ENCODE data around the gene ZDHHC14. TPM values are rescaled to one million over a fixed set of nuclear protein-coding genes. Genes with fewer than 3 reads are reported as not detected.
A peak's percentile ranks its signal among the peaks of the same experiment; 100 is the strongest.

Gene ZDHHC14
- total RNA-seq, 2 experiments from 2014 or later = 2.4 to 2.5 TPM

DNA sequence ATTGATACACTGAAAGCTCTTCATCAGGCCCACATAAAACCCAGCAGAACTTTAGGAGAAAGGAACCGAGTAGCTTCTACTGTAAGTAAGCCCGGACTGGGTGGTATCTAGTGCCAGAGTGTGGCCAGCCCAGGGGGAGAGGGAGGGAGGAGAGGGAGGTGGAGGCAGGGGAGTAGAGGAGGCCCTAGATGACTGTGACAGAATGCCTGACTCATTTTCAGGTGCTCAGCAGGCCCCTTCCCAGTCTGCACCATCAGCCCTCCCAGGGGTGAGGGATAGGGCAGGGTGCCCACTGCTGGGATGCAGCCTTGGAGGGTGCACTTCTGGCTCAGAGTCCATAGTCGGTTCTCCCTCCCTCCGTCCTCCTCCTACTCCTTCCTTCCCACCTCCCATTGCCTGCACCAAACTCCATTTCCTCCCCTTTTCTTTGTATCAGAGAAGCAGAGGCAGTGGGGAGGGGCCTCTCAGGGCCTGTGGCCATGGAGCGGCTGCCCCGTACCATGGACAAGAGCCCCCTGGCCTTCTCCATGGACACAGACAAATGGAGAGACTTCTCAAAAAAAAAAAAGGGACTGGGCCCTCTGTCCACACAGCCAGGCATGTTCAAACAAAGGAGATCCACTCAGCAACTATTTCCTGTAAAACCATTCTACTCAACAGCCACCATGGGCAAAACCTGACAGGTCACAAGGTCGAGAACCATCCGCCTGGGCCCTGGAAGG, 257.1 kb downstream of the ZDHHC14 start:
- no peak for ATAC-seq
- Mint-ChIP-seq H3K36me3 (ENCODE audit: low read depth) (no peaks in the 10 kb centered on the region), H3K4me3 (no peak overlapping the region), H3K9me3 (ENCODE audit: low read depth) (no peaks in the 10 kb centered on the region), H3K4me1 (peaks cover 3% of the 10 kb centered on the region), H3K27ac (no peak overlapping the region), H3K27me3 (no peaks in the 10 kb centered on the region)
- POLR2A ChIA-PET = no interaction called here
- CTCF ChIA-PET = interaction anchor here (0.8 kb wide), 1 partner anchor 341 kb away, joined by 3 read pairs; no protein-coding TSS in a partner anchor
- no peak for DNase-seq
- intact Hi-C loops (cut with DNase I, micrococcal nuclease) = no loop called here

DNA sequence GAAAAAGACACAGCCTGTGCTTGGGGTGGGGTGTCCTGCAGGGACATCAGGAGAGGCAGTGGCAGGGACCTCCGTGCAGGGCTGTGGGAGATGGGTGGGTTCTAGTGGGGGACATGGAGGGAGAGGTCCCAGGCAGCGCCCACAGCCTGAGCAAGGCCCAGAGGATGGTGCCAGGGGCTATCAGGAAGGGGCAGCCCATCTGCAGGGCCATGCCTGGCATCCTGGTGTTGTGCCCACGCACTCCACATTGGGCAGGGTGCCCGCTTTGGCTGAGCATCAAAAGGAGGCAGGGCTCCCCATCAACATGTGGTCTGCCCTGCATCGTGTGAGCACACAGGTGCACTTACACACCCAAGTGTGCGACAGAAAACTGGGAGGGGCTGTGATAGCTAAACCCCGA, 257.8 kb downstream of the ZDHHC14 start:
- Mint-ChIP-seq H3K27ac (no peak overlapping the region), H3K4me1 (peaks cover 3% of the 10 kb centered on the region), H3K9me3 (ENCODE audit: low read depth) (no peaks in the 10 kb centered on the region), H3K4me3 (no peak overlapping the region), H3K36me3 (ENCODE audit: low read depth) (no peaks in the 10 kb centered on the region), H3K27me3 (no peaks in the 10 kb centered on the region)
- ChIA-PET POLR2A (no interaction called here), CTCF (no interaction called here)
- DNase-seq (no peak), ATAC-seq (no peak)
- intact Hi-C loops (cut with DNase I, micrococcal nuclease) = no loop called here

DNA sequence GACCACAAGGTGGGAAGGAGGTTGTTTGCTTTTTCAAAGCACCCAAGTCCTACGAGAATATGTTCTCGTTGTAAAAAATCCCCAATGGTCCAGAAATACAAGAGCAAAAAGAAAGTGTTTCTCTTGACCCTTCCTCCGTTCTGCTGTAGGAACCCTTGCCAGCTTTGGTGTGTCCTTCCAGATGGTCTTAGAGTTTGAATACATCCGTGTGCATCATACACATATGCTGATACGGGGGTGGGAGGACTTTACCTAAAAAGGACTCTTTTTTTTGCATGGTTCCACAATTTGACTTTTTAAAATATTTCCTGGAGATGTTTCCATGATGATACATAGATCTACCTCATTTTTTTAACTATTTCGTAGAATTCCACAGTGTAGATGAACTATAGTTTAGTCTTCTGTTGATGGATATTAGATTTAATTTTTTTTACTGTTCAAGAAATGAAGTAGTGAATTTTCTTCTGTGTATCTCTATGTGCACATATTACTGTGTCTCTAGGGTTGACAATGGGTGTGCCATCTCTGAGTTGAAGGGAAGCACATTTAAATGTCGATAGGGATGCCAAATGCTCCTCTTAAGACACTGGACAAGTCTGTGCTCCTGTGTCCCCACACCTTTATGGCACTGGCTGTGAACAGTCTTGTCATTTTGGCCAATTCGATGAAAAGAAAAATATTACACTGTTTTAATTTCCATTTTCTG, 259.9 kb downstream of the ZDHHC14 start:
- peaks cover 3% of the 10 kb centered on the region for H3K4me1 Mint-ChIP-seq
- DNase-seq = no peak
- no peaks in the 10 kb centered on the region for H3K27me3 Mint-ChIP-seq
- no peaks in the 10 kb centered on the region for H3K36me3 Mint-ChIP-seq (ENCODE audit: low read depth)
- CTCF ChIA-PET = interaction anchor here (0.6 to 1.4 kb wide), 2 partner anchors 182 to 329 kb away, joined by 3 to 4 read pairs; no protein-coding TSS in a partner anchor
- no peaks in the 10 kb centered on the region for H3K9me3 Mint-ChIP-seq (ENCODE audit: low read depth)
- intact Hi-C loops (cut with DNase I, micrococcal nuclease) = no loop called here
- no peak for ATAC-seq
- POLR2A ChIA-PET = no interaction called here
- H3K27ac Mint-ChIP-seq = no peak overlapping the region
- no peak overlapping the region for H3K4me3 Mint-ChIP-seq

DNA sequence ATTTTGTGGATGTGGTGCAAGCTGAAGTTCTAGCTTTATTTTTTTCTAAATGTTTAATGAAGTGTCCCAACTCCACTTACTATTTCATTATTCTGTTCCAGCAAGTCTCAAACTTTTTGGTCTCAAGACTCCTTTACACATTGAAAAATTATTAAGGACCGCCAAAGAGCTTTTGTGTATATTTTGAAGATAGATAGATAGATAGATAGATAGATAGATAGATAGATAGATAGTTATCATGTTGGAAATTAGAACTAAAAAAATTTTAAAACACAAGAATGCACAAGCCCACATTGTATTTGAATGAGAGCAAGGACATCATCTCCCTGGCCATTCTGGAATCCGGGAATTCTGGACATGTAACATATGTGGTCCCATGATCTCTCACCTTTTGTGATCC, 260.8 kb downstream of the ZDHHC14 start:
- no peaks in the 10 kb centered on the region for H3K27me3 Mint-ChIP-seq
- peaks cover 4% of the 10 kb centered on the region for H3K4me1 Mint-ChIP-seq
- H3K36me3 Mint-ChIP-seq (ENCODE audit: low read depth) = no peaks in the 10 kb centered on the region
- ChIA-PET POLR2A (no interaction called here), CTCF (interaction anchor here (0.6 to 1.7 kb wide), 4 partner anchors 26 to 328 kb away, joined by 3 to 4 read pairs (median 4); no protein-coding TSS in a partner anchor)
- DNase-seq (no peak), ATAC-seq (no peak)
- intact Hi-C loops (cut with DNase I, micrococcal nuclease) = no loop called here
- H3K4me3 Mint-ChIP-seq = no peak overlapping the region
- no peaks in the 10 kb centered on the region for H3K9me3 Mint-ChIP-seq (ENCODE audit: low read depth)
- H3K27ac Mint-ChIP-seq = no peak overlapping the region

DNA sequence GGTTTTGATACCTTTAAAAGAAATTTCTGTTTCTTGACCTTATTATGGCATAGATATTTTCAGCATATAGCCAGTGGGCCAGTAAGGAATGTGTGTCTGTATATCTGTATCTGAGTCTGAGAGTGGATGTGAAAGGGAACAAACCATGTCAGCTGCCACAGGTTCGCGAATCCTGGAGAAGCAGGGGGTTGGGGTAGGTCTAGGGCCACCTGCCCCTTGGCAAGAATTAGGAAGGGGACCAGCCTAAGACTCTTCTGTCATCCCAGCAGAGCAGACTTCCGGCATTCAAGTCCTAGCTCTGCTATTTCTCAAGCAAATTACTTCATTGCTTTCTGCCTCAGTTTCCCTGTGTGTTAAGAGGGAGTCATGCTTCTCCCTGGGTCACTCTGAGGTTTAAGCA, 261.7 kb downstream of the ZDHHC14 start:
- Mint-ChIP-seq H3K4me1 (peaks cover 10% of the 10 kb centered on the region), H3K4me3 (no peak overlapping the region), H3K36me3 (ENCODE audit: low read depth) (no peaks in the 10 kb centered on the region), H3K27me3 (no peaks in the 10 kb centered on the region), H3K9me3 (ENCODE audit: low read depth) (no peaks in the 10 kb centered on the region), H3K27ac (no peak overlapping the region)
- no peak for ATAC-seq
- intact Hi-C loops (cut with DNase I, micrococcal nuclease) = no loop called here
- ChIA-PET POLR2A (no interaction called here), CTCF (interaction anchor here (0.8 to 1.7 kb wide), 4 partner anchors 25 to 327 kb away, joined by 3 to 4 read pairs (median 4); no protein-coding TSS in a partner anchor)
- DNase-seq = no peak

DNA sequence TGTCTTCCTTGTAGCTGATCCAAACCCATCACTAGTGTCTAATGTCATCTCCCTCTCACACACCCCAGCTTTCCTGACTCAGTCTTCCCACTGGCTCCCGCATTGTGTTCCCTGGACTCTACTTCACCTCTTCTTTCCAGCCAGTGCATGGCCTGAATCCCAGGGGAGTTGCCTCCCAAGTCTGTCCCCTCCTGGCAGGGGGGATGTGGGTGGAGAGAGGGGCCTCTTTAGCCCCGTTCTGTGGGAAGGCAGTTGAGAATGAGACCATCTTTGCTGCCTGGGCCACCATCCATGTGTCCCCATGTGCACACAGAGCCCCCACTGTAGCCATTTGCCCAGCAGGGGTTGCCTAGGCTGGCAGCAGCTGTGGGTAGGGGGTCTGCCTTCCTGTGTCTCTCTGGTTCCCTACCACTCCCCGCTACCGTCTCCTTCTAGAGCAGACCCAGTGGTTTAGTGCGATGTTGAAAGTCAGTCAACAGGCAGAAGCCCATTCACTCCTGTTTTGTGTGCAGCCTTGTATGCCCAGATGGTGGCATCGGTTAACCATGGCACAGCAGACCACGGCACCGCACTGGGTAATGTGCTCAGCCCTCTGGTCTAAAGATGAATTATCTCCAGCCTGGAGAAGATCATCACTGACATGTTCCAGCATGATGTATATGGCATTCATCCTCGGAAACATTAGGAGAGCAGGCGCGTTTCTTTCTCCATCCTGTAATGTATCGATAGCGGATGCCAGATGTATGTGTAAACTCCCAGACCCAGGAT, 263.2 kb downstream of the ZDHHC14 start:
- Mint-ChIP-seq H3K4me3 (no peak overlapping the region), H3K9me3 (ENCODE audit: low read depth) (no peaks in the 10 kb centered on the region), H3K36me3 (ENCODE audit: low read depth) (no peaks in the 10 kb centered on the region), H3K4me1 (peaks cover 14% of the 10 kb centered on the region), H3K27ac (no peak overlapping the region), H3K27me3 (no peaks in the 10 kb centered on the region)
- peak; percentile 82 for ATAC-seq
- ChIA-PET POLR2A (no interaction called here), CTCF (interaction anchor here (0.9 kb wide), 1 partner anchor 329 kb away, joined by 3 read pairs; no protein-coding TSS in a partner anchor)
- intact Hi-C loops (cut with DNase I, micrococcal nuclease) = loop anchor here in 1 of 2 experiments (1.0 to 2.0 kb wide), 2 partner anchors 229 to 429 kb away; no protein-coding TSS in a partner anchor
- peak; percentile 64 for DNase-seq

DNA sequence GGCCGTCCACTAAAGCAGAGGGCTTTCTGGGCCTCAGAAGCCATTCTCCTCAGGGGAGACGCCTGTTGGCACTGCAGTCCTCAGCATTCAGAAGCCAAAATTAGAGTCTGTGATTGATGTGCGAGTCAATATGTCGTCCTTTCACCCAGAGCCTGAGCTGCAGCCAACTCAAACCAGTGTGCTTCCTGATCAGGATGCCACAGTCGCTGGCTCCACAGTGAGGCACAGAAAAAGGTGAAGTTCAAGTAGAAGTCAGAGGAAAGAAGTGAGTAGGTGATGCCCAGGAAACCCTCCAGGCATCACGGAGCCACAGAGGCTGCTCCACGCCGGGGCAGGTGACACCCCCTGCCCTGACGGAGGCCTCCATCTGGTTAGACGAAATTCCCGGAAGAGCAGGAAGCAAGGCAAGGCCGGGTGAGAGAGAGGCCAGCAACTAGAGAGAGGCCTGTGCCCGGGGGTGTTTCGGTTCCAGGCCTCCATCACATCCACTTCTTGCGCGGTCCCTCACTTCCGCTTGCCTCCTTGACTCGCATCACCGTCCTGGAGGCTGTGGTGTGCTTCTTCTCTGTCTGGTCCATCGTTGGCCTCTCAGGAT, 264.3 kb downstream of the ZDHHC14 start:
- ATAC-seq = no peak
- no peaks in the 10 kb centered on the region for H3K27me3 Mint-ChIP-seq
- POLR2A ChIA-PET = no interaction called here
- CTCF ChIA-PET = interaction anchor here (0.8 to 0.9 kb wide), 2 partner anchors 10 to 330 kb away, joined by 3 to 4 read pairs; no protein-coding TSS in a partner anchor
- no peaks in the 10 kb centered on the region for H3K9me3 Mint-ChIP-seq (ENCODE audit: low read depth)
- H3K4me3 Mint-ChIP-seq = no peak overlapping the region
- intact Hi-C loops (cut with DNase I, micrococcal nuclease) = loop anchor here in 1 of 2 experiments (2.0 kb wide), 1 partner anchor 428 kb away; no protein-coding TSS in a partner anchor
- no peaks in the 10 kb centered on the region for H3K36me3 Mint-ChIP-seq (ENCODE audit: low read depth)
- H3K27ac Mint-ChIP-seq = peak overlapping the region; percentile 16
- peaks cover 11% of the 10 kb centered on the region for H3K4me1 Mint-ChIP-seq
- no peak for DNase-seq

DNA sequence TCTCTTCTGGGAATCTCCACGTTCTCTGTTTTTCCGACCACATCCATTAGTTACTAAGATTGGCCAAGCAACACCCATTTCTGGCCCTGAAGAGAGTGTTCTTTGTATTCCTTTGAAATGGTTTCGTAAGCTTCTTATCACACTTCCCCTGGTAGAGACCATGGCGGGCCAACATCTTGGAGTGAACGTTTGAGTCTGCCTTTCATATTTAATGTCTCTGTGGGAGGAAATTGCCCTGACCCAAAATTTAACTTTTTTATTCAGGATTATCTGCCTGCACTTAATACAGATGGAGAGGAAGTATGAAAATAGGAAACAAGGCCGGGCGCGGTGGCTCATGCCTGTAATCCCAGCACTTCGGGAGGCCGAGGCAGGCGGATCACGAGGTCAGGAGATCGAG, 265.0 kb downstream of the ZDHHC14 start:
- Mint-ChIP-seq H3K4me1 (peaks cover 11% of the 10 kb centered on the region), H3K27ac (no peak overlapping the region), H3K4me3 (no peak overlapping the region), H3K27me3 (no peaks in the 10 kb centered on the region), H3K36me3 (ENCODE audit: low read depth) (no peaks in the 10 kb centered on the region), H3K9me3 (ENCODE audit: low read depth) (no peaks in the 10 kb centered on the region)
- intact Hi-C loops (cut with DNase I, micrococcal nuclease) = no loop called here
- ATAC-seq (no peak), DNase-seq (no peak)
- ChIA-PET POLR2A (interaction anchor here (0.7 kb wide), 1 partner anchor 321 kb away, joined by 4 read pairs; no protein-coding TSS in a partner anchor), CTCF (interaction anchor here (0.6 to 1.0 kb wide), 5 partner anchors 9 to 427 kb away, joined by 3 to 5 read pairs (median 3); no protein-coding TSS in a partner anchor)

DNA sequence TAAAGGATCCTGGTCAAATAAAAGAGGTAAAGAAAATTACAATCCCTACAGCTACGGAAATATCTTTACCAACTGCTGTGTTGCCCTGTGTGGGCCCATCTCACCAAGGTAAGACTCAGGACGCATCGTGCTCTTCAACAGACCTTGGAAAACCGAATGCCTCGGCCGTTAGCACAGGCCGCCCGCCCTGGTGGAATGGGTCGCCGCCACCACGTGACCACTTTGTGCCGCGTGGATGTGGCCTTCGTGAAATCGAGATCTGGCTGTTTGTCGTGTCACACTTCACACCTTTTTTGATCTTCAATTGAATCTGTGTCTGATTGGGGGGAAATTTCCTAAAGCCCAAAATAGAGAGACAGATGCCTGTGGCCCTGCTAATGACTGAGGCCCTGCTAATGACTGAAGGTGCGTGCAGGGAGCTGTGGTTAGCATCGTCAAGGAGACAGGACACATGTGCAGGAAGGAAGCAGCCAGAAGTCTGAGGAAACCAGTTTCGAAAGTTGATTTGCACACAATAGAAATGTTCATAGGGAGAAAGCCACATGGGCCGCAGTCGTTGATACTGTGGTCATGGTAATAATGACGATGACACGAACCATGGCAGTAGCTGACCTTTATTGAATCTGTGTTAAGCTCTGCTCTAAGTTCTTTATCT, 266.4 kb downstream of the ZDHHC14 start:
- ChIA-PET CTCF (interaction anchor here (0.7 to 1.5 kb wide), 4 partner anchors 14 to 301 kb away, joined by 3 to 5 read pairs (median 4); no protein-coding TSS in a partner anchor), POLR2A (no interaction called here)
- Mint-ChIP-seq H3K36me3 (ENCODE audit: low read depth) (no peaks in the 10 kb centered on the region), H3K4me1 (peaks cover 11% of the 10 kb centered on the region), H3K4me3 (no peak overlapping the region), H3K27ac (no peak overlapping the region), H3K27me3 (no peaks in the 10 kb centered on the region), H3K9me3 (ENCODE audit: low read depth) (no peaks in the 10 kb centered on the region)
- intact Hi-C loops (cut with DNase I, micrococcal nuclease) = no loop called here
- ATAC-seq = no peak
- DNase-seq = peak; percentile 20

DNA sequence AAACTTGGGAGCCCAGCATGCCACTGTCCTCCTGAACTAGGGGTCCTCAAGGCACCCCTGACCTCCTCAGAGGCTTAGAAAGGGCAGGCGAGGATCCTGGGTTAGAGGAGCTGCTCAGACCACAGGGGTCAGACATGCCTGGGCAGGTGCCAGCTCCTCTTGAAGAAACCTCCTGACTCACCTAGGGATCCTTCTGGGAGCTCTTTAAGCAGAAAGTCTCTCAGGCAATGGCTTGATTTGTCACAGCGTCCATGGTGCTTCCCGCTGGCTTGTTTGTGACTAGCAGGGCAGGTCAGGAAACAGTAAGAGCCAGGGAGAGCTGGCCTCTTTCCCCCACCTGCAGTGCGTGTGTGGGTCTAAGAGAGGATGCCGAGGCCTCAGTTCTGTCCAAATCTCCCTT, 267.6 kb downstream of the ZDHHC14 start:
- no peaks in the 10 kb centered on the region for H3K9me3 Mint-ChIP-seq (ENCODE audit: low read depth)
- CTCF ChIA-PET = interaction anchor here (0.6 to 1.5 kb wide), 3 partner anchors 13 to 1790 kb away, joined by 3 read pairs; no protein-coding TSS in a partner anchor

More for the DNA sequence above, 267.6 kb downstream of the ZDHHC14 start:
- H3K27me3 Mint-ChIP-seq = no peaks in the 10 kb centered on the region
- DNase-seq (no peak), ATAC-seq (no peak)
- H3K27ac Mint-ChIP-seq = no peak overlapping the region
- intact Hi-C loops (cut with DNase I, micrococcal nuclease) = no loop called here
- no peaks in the 10 kb centered on the region for H3K36me3 Mint-ChIP-seq (ENCODE audit: low read depth)
- POLR2A ChIA-PET = interaction anchor here (0.7 kb wide), 1 partner anchor 357 kb away, joined by 4 read pairs; no protein-coding TSS in a partner anchor
- H3K4me1 Mint-ChIP-seq = peaks cover 11% of the 10 kb centered on the region
- no peak overlapping the region for H3K4me3 Mint-ChIP-seq

Data from activated CD4-positive, alpha-beta T cell treated with anti-CD3 and anti-CD28 coated beads for 36 hours (primary cell).